ENCODE data around the gene PPARD.
"Not testable (repeated sequence)": the region's sequence is repeated elsewhere in the genome, so short reads cannot be mapped to it uniquely, and the experiment has no call there.

Gene PPARD

DNA sequence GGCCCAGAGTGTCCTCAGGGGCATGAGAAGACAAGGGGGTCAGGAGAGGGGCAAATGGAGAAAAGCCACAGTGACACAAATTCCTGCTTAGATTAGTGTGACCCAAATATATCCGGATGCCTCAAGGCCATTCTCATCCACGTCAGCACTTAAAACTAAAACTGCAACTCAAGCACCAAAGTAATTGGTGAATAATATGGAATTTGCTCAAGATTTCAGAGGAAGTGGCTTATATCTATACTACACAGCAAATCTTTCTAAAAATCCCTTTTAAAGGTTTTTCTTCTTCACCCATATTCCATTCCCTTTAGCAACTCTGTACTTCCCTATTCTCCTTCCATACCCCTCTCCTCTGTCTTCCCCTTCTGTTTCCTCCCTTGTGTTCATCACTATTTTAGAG is 29.6 kb upstream of the PPARD start:
- no peak for DNase-seq

DNA sequence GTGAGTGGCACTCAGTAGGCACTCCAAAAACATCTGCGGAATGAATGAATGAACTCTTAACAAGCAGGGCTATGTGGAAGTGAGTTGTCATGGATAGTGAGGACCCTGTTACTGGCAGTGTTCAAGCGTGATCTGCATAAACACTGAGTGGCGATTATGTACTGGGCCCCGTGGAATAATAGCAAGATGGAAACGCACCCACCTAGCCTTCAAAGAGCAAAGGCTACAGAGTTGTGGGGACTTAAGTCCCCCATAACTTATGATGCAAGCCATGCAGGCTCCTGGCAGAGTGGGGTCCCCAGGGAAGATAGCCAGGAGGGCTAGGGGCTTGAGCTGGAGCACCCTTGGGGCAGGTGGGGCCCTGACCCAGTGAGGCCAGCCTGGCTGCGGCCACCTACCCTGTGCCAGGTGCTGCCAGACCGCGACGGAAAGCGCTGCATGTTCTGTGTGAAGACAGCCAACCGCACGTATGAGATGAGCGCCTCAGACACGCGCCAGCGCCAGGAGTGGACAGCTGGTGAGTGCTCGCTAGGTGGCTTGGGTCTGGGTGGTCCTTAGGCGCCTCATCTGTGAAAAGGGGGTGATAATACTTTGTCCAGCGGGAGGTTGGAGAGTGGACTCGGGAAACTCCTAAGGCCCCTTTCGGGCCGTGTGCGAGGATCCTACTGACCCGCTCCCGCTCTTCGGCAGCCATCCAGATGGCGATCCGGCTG is 24.7 kb upstream of the PPARD start:
- DNase-seq: no peak

GRCh38 chr6:35318196-35319171 is 23.9 kb upstream of the PPARD start:
- DNase-seq: peak; percentile 69

DNA sequence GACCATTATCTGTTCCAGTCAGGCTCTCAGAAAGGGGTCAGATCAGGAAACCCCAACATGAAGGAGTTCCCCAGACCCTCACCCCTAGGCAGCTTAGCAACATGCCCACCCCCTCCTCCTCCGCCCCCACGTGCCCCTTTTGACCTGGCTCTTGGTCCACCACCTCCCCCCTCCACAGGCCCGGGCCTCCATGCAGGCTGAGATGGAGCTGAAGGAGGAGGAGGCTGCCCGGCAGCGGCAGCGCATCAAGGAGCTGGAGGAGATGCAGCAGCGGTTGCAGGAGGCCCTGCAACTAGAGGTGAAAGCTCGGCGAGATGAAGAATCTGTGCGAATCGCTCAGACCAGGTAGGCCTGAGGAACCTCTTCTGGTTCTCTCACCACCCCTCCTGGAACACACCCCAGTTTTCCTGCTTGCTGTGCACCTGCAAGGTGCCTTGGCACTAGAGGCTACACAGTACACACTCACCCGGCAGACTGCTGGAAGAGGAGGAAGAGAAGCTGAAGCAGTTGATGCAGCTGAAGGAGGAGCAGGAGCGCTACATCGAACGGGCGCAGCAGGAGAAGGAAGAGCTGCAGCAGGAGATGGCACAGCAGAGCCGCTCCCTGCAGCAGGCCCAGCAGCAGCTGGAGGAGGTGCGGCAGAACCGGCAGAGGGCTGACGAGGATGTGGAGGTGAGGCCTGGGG is 22.9 kb upstream of the PPARD start:
- no peak for DNase-seq

DNA sequence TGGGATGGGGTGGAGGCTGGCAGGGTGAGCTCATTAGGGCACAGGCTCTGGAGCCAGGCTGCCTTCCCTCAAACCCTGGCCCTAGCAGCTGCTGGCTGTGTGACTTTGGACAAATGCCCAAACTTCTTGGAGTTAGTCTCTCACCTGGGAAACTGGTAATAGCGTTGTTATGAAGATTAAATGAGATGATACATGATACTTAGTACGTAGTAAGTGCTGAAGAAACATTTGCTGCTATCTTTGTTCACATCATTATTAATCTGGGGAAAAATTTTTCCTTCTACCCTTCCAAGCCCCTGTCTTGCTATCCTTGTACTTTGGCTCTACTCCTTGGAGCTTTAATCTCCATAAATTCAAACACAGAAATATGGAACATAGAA is 22.3 kb upstream of the PPARD start:
- DNase-seq: no peak

GRCh38 chr6:35321091-35321490 is 21.3 kb upstream of the PPARD start:
- no peak for DNase-seq

- no peak for DNase-seq
These were observed 14.9 kb upstream of the PPARD start for GRCh38 chr6:35327349-35328027.

- no peak for DNase-seq
These were observed 14.1 kb upstream of the PPARD start for GRCh38 chr6:35328108-35328723.

GRCh38 chr6:35328965-35329364 is 13.4 kb upstream of the PPARD start:
- not testable (repeated sequence) for DNase-seq

DNA sequence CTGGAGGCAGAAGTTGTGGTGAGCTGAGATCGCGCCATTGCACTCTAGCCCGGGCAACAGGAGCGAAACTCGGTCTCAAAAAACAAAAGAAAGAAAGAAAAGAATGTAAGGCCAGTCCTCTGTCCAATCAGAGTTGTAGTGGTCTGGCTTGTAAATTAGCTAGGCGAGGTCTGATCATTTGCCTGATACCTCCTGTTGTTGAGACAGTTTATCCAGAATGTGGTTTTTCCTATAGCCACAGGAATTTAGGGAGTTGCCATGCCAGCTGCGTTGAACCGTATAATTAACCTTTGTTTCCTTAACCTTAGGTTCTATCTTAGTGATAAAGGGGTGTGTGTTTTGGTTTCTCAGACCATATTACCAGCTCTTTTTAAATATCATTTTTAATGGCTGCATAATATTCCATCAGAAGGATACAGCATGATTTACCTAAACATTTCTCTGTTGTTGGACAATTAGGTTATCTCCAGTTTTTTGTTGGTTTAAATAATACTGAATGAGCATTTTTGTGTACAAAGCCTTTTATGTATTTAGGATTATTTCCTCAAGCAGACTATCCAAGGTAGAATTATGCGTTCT is 11.7 kb upstream of the PPARD start:
- no peak for DNase-seq

GRCh38 chr6:35332074-35332887 is 10.1 kb upstream of the PPARD start:
- DNase-seq: peak; percentile 73

DNA sequence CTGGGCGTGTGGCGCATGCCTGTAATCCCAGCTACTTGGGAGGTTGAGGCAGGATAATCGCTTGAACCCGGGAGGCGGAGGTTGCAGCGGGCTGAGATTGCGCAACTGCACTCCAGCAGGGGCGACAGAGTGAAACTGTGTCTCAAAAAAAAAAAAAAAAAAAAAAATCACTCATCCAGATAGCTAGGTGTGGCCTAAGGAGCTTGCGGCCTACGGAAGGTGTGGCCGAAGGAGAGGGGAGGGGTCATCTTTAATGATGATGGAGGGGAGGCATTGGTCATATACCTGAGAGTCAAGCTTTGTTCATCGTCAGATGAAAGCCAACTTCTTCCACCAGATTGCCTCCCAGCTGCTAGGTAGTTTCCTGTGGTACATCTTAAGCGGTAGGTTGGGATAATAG is 801 bp upstream of the PPARD start:
- no peak for DNase-seq

DNA sequence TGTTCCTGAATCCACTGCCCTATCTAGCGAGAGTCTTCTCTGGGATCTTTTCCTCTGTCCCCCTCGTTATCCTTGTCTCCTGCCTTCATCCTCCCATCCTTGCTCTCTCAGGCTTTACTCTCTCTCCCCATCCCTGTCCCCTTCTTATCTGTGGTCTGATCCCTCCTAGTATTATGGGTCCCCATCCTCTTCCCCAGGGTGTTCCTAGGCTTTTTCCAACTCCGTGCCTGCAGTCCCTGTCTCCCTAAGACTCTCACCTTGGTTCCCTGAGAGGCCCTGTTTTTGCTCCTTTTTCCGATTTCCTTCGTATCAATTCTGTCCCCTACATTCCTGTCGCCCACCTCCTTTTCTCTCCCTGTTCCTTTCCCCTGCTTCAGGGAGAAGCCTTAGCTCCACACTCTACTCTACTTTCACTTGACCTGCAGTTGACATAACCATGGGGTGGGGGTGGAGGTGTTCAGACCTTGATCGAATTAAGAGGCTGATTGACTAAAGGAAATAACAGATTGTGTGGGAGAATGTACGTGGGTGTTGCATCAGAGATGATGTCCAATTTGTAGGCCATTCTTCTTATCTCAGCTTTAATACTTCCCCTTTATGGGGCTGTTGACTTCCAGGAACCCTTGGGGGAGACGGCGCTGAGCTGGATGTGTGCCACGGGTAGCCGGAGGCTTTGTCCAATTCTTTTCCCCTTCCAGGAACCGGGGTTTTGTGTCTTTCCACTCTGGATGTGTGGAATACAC is 905 bp downstream of the PPARD start:
- DNase-seq: no peak

GRCh38 chr6:35343835-35344550 is 1.6 kb downstream of the PPARD start:
- no peak for DNase-seq

- no peak for DNase-seq
These were observed 9.1 kb downstream of the PPARD start for GRCh38 chr6:35351422-35351821.

DNA sequence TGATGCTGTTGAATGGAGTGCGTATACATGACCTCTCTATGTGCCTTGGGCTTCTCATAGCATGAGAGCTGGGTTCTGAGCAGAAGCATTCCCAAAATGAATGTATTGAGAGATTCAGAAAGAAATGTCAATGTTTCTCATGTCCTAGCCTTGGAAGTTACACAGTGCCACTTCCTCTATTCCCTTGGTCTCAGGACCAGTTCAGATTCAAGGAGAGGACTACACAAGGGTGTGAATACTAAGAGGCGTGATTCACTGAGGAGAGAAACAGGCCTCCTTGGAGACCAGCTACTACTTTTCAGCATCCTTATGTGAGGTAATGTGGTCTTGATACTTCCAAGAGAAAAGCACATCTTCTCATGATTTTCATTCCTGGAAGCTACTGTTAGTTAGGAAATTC is 10.4 kb downstream of the PPARD start:
- DNase-seq: no peak

DNA sequence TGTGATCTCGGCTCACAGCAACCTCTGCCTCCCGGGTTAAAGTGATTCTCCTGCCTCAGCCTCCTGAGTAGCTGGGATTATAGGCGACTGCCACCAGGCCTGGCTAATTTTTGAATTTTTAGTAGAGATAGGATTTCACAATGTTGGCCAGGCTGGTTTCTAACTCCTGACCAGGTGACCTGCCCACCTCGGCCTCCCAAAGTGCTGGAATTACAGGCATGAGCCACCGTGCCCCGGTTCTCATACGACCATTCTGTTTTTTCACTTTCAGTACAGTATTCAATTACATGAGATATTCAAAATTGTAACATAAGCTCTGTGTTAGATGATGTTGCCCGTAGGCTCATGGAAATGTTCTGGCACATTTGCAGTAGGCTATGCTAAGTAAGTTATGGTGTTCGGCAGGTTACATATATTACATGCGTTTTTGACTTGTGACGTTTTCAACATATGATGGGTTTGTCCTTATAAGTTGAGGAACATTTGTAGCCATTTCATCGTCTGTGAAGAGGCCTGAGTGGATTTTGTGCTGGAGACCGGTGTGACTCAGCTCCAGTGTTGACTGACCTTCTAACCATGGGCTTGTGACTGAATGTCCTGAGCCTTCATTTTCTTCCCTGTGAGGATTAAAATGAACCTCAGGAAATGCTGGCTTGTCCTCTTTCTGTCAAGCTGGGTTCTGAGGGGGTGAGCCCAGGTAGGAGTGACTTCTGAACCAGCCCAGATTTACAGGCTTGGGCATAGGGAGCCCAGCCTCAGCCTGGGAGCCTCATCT is 12.2 kb downstream of the PPARD start:
- no peak for DNase-seq

GRCh38 chr6:35356391-35356790 is 14.0 kb downstream of the PPARD start:
- DNase-seq: no peak

DNA sequence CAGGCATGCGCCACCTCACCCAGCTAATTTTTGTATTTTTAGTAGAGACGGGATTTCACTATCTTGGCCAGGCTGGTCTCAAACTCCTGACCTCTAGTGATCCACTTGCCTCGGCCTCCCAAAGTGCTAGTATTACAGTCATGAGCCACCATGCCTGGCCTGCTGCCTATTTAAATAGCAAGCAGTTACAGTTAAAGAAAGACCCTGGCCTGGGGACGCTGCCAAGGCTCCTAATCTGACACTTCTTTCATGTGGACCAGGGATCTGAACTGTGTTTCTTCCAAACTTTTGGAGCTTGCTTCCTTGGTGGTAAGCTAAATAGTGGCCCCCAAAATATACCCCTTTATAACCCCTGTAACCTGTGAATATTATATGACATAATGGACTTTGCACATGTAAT is 15.3 kb downstream of the PPARD start:
- DNase-seq: no peak

Measured in NCI-H2029 (cell line).